Activated T-cell treated with anti-CD3 and anti-CD28 coated beads for 48 hours (primary cell): ENCODE data around the gene FSIP1.

Experiments used
- DNase-seq: peaks from one replicate; pipeline ENCODE4 v3.0.0-alpha.2; 2020; ENCODE audit warnings: low read depth

FSIP1 gene

GRCh38 chr15:39593656-39594445 lies 188.8 kb downstream of the FSIP1 start:
- DNase-seq, result no peak

DNA sequence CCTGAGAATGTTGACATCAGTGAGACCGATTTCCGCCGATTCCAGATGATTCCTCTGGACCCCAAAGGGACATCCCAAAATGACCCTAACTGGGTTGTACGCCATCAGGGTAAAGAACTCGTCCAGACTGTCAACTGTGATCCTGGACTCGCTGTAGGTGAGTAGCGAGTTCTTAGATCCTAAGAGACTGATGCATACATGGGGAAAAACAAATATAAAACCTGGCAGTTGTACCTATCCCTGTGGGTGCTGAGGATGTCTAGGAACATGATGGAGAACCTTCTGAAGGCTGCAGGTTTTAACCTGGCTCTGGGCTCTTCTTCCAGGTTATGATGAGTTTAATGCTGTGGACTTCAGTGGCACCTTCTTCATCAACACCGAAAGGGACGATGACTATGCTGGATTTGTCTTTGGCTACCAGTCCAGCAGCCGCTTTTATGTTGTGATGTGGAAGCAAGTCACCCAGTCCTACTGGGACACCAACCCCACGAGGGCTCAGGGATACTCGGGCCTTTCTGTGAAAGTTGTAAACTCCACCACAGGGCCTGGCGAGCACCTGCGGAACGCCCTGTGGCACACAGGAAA lies 189.5 kb downstream of the FSIP1 start:
- no peak for DNase-seq

DNA sequence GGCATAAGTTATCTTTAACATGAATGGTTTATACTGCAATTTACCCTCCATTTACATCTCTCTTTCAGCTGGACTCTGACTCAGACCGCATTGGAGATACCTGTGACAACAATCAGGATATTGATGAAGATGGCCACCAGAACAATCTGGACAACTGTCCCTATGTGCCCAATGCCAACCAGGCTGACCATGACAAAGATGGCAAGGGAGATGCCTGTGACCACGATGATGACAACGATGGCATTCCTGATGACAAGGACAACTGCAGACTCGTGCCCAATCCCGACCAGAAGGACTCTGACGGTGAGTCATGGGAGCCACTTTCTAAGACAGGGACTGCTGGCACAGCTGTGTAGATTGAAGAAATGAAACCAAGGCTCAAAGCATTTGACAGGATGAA lies 190.1 kb downstream of the FSIP1 start:
- DNase-seq, result no peak

- DNase-seq, result no peak
Observed at GRCh38 chr15:39591896-39592315, 190.7 kb downstream of the FSIP1 start.

GRCh38 chr15:39591141-39591895 lies 191.3 kb downstream of the FSIP1 start:
- DNase-seq, result no peak

DNA sequence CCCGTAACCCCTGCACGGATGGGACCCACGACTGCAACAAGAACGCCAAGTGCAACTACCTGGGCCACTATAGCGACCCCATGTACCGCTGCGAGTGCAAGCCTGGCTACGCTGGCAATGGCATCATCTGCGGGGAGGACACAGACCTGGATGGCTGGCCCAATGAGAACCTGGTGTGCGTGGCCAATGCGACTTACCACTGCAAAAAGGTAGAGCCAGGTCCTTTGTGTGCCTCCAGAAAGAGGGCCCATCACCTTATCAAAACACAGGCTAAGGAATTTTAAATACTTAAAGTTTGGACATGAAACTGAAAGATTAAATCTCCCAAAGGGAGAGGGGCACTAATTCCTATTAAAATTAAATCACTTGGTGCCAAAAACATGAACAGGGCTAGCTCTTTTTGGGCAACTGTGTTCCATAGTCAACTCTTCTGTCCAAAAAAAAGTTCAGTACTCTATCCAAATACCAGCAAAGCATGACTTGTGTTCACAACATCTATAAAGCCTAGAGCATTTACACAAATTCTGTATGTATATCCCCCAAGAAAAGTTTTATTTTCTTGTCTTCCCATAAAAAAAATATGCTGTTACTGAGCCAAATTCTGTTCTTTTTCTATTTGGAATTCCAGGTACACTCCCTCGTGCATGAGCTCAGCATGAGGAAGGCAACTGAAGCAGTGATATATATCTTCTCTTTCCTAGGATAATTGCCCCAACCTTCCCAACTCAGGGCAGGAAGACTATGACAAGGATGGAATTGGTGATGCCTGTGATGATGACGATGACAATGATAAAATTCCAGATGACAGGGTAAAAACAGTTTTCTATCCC lies 192.6 kb downstream of the FSIP1 start:
- DNase-seq, result no peak

- no peak for DNase-seq
Observed at GRCh38 chr15:39589193-39589814, 193.3 kb downstream of the FSIP1 start.

- DNase-seq, result no peak
Observed at GRCh38 chr15:39588531-39589192, 194.0 kb downstream of the FSIP1 start.

DNA sequence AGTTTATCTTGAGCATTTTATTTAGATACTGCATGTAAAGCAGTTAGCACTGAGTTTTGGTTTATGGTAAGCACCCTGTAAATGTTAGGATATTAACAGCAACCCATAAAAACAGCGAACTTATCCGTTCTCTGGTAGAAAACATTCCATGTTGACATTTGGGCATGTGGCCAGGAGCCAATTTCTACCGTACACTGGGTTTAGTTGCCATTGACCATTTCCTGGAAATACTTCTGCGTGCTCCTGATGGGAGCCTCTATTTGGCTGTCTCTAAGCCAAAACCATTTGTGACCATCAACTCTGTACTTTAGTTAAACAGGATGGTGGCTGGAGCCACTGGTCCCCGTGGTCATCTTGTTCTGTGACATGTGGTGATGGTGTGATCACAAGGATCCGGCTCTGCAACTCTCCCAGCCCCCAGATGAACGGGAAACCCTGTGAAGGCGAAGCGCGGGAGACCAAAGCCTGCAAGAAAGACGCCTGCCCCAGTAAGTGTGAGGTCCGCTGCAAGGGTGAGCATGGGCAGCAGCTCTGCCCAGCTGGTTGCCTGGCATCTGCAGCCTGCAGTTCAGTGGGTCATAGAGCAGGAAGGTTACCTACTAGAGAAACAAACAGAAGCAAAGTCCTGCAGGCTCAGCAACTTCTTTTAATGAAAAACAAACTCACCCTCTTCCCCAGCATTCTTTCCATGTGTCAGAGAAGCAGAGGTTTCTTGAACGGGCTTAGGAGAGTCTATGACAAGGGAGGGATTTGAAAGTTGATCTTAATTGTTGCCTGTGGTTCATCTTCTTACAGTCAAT lies 194.7 kb downstream of the FSIP1 start:
- DNase-seq, result no peak

GRCh38 chr15:39587096-39587721 lies 195.4 kb downstream of the FSIP1 start:
- DNase-seq, result no peak

DNA sequence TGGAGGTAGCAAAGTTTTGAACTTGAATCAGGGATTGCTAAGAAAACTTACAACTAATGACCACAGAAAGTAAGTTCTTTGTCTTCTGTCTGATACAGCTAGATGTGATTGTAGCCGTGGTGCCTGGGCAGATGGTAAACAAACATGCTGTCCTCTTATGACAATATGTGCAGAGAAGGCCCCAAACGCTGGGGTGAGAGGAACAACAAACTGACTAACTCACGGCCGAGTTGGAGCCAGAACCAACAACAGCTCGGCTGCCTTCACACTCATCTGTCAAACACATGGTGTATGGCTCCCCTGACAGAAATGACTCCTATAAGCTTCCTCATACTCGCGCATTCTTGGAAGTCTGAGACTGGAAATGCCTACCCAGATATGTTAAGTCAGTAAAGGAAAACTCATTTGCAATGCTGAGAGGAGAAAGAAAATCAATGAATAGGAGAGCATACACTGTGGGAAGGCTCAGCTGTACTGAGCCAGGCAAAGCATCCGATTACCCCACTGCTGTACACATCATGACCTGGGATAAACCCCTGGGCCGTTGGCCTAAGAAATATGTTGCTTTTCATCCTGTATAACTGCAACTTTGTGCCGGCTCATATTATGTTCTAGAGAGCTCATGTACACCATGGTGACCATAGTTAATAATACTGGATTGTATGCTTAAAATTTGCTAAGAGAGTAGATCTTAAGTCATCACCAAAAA lies 196.1 kb downstream of the FSIP1 start:
- DNase-seq, result no peak

DNA sequence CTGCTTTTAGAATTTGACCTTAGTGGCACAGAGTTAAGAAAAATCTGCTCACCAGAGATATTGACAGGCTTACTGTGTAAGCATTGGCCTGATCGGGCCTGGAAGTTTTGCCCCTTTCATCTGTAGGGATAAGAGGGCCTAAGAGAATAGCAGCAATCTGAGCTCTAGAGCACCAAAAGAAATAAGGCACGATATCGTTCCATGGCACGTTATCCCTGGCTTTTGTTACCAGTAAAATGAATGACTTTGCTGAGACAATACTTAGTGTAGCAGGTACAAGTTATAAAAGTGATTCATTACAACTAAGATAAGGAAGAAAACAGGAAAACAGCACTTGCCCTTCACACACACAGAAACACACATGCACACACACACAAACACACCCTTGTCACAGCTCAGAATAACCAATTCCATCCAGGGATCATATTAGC lies 196.8 kb downstream of the FSIP1 start:
- DNase-seq, result no peak

DNA sequence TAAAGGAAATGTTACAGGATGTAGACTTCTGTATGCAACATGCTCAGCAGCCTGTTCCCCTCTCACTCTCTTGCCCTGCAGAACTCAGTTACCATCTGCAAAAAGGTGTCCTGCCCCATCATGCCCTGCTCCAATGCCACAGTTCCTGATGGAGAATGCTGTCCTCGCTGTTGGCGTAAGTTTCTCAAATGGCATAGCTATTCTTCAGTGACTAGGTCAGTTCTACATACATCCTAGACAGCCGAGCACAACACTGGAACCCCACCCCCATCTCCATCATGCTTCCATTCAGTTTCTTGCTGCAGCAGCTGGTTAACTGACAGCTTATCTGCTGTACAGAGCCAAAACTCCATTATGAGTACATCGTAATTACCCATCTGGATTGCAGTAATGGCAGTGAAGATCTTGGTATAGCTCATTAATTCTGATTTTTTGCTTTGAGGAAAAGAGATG lies 197.2 kb downstream of the FSIP1 start:
- no peak for DNase-seq

DNA sequence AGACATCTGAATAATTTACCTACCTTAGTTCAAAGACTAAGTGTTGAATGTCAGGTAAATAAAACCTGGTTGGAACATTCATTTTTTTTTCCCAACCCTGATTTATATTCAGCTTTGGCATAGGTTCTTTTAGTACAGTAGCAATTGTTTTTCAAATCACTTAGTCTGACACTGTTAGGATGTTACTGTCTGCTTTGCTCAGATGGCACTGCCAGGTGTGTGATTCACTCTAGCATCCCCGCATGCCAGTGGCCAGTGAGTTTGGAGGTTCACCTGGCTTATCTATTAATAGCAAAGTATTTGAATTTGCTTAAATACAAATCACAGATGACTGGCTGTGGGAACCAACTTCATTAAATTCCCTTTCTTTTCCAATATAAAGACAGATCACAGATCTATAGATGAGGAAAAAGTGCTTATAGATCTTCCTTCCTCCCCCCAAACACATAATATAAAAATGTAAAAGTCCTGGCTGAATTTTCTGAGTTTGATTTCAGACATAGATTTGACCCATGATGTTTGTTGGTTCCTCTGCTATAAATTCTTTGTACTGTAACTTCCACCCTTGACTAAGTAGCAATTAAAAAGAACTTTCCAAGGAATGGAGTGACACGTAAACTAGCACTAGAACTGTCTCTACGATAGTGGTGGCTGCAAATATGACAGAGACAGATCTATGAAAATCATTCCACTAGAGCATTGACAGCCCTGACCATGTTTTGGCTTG lies 197.8 kb downstream of the FSIP1 start:
- DNase-seq, result no peak

- DNase-seq, result no peak
Observed at GRCh38 chr15:39584266-39584659, 198.4 kb downstream of the FSIP1 start.

DNA sequence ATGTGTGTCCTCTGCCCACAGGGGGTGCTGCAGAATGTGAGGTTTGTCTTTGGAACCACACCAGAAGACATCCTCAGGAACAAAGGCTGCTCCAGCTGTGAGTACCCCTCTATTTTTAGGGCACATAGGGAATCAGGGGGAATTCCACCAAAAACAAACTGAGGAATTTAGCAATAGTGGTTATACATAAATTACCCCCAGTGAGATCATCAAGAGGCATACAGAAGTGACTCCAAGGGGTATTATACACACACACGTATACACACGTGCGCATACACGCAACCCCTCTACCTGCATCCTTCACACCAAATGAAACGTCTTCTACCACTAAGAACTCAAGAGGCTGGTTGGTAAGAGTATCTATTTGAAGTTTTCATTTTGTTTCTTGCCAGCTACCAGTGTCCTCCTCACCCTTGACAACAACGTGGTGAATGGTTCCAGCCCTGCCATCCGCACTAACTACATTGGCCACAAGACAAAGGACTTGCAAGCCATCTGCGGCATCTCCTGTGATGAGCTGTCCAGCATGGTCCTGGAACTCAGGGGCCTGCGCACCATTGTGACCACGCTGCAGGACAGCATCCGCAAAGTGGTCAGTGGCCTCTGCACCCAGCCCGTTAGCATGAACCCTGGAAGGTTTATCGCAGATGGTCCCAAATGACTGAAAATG lies 198.9 kb downstream of the FSIP1 start:
- no peak for DNase-seq

DNA sequence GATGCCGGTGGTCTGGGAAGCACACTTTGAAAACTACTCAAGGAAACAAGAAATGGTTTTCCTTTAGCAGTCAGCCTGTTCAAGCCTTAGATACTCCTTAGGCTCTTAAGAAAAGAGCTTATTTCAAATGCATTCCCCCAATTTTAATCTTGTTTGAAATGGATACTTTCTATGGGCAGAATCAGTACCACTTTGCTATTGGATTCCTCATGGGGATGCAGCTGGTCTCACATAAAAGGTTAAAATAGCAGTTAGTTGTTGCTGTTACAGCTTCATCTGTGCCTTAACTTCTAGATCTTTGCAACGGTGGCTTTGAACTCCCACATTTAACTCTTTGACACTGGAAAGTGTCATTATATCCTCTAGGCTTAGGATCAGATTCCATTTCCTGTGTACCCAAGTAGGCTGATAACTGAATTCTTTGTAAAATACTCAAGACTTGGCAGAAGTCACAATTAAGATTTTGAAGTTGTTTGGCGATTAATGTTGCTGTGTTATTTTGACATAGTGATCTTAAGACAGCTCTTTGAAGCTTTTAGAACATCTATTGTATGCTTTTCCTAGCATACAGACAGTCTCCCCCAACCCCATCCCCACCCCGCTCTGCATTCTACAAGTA lies 199.6 kb downstream of the FSIP1 start:
- no peak for DNase-seq
